Right cardiac atrium (tissue), 5 donors: ENCODE data around the gene KCNK16. TPM values are rescaled to one million over a fixed set of nuclear protein-coding genes. Genes with fewer than 3 reads are reported as not detected.

ENCODE experiments used
- ATAC-seq, 2 donors: fragments of 200-7000 bp; cut with Tn5 transposase; one replicate each; pipeline versions ENCODE4 v1.8.0 to v1.9.1; 2020; ENCODE audit warnings: moderate library complexity in 2 of 2, mild to moderate bottlenecking in 1 of 2
- DNase-seq, 3 donors: peaks; one replicate each; pipeline ENCODE4 v3.0.0-alpha.2; 2020
- H3K27ac ChIP-seq: one replicate; pipeline ENCODE4 v1.5.1; 2013; ENCODE audit warnings: mild to moderate bottlenecking, low read length, control low read depth, moderate library complexity
- H3K27me3 ChIP-seq: one replicate; pipeline ENCODE4 v1.6.1; 2013; ENCODE audit not compliant: control insufficient read depth, insufficient read depth
- H3K4me1 ChIP-seq: one replicate; pipeline ENCODE4 v1.6.1; 2013; ENCODE audit warnings: low read length; ENCODE audit not compliant: control insufficient read depth, insufficient read depth
- H3K4me3 ChIP-seq: one replicate; pipeline ENCODE4 v1.5.1; 2013; ENCODE audit warnings: low read length, control low read depth
- H3K9me3 ChIP-seq: one replicate; pipeline ENCODE4 v1.6.1; 2013; ENCODE audit warnings: low read length; ENCODE audit not compliant: control insufficient read depth
- WGBS: extraction: QIAGEN DNeasy Blood & Tissue Kit; methylation state at CpG from one replicate; pipeline ENCODE4 v1.1.7; 2013; 5-methylcytosine and 5-hydroxymethylcytosine counted together
- intact Hi-C, 4 donors: fragments of 100-400 bp; cut with DNase I; formaldehyde crosslinking; loops; one replicate each; pipeline versions ENCODE4 v1.11.0 to v1.14.0; 2022 to 2023
- polyA plus RNA-seq: library from polyadenylated mRNA; stranded (reverse); fragments of 200-250 nt; gene quantifications from one replicate; pipeline ENCODE4 v1.2.3, GENCODE V29; 2013
- total RNA-seq, 4 donors: library from RNA; stranded (reverse); fragmentation: NEBNext Ultra II Directional; extraction: Animal tissue kit (Norgen Biotek cat#: 25700); gene quantifications; one replicate each; pipeline ENCODE4 v1.2.1, GENCODE V29; 2021
- donor health status: healthy with polysubstance abuse.
- donor health status: DM: no; HTN: yes; CAD: no.
- donor health status: DM: no; HTN: no; CAD: no.
- donor health status: DM: no; HTN: yes; CAD: no; lungs with severe emphysema.
- donor health status: DM: yes; HTN: yes; CAD: no.

KCNK16 gene
- total and polyA plus RNA-seq, 5 donors = not detected

GRCh38 chr6:39321761-39322160 lies 741 bp downstream of the KCNK16 start:
- intact Hi-C loops = no loop called here
- WGBS = 51% methylated on average over 5 of the region's 5 CpGs
- ATAC-seq (no peak), DNase-seq (no peak)
- peaks cover 2% of the 10 kb centered on the region for H3K4me1 ChIP-seq
- no peaks in the 10 kb centered on the region for H3K27me3 ChIP-seq
- H3K9me3 ChIP-seq = no peaks in the 10 kb centered on the region
- H3K4me3 ChIP-seq = no peak overlapping the region
- no peak overlapping the region for H3K27ac ChIP-seq

- WGBS = 52% methylated on average over 10 of the region's 10 CpGs
- no peaks in the 10 kb centered on the region for H3K27me3 ChIP-seq
- H3K9me3 ChIP-seq = no peaks in the 10 kb centered on the region
- peaks cover 2% of the 10 kb centered on the region for H3K4me1 ChIP-seq
- no peak overlapping the region for H3K27ac ChIP-seq
- intact Hi-C loops = no loop called here
- H3K4me3 ChIP-seq = no peak overlapping the region
- ATAC-seq (peak; percentile 31 to 50), DNase-seq (peak in 2 of 3 donors; percentile 66 to 73)
These were observed 2.0 kb downstream of the KCNK16 start for GRCh38 chr6:39320363-39320984.

- ATAC-seq (peak; percentile 68 to 78), DNase-seq (peak; percentile 42 to 84 (median 83))
- Histone ChIP-seq H3K4me1 (peaks cover 2% of the 10 kb centered on the region), H3K27me3 (no peaks in the 10 kb centered on the region), H3K4me3 (no peak overlapping the region), H3K9me3 (no peaks in the 10 kb centered on the region), H3K27ac (no peak overlapping the region)
- WGBS = 51% methylated on average over 13 of the region's 13 CpGs
- intact Hi-C loops = no loop called here
These were observed 2.7 kb downstream of the KCNK16 start for GRCh38 chr6:39319621-39320362.

- H3K27ac ChIP-seq = no peak overlapping the region
- peaks cover 2% of the 10 kb centered on the region for H3K4me1 ChIP-seq
- intact Hi-C loops = no loop called here
- H3K27me3 ChIP-seq = no peaks in the 10 kb centered on the region
- 91% methylated on average over 3 of the region's 3 CpGs for WGBS
- no peak overlapping the region for H3K4me3 ChIP-seq
- no peaks in the 10 kb centered on the region for H3K9me3 ChIP-seq
- DNase-seq (peak in 1 of 3 donors; percentile 53), ATAC-seq (no peak)
These were observed 5.2 kb downstream of the KCNK16 start for GRCh38 chr6:39317256-39317655.

GRCh38 chr6:39314273-39314795 lies 8.2 kb downstream of the KCNK16 start, which contains the start of gene KCNK17:
Gene KCNK17, minus strand, starts transcription at chr6:39314419. Its CDS starts 99 bp downstream, at chr6:39314320.
- DNase-seq (peak; percentile 32 to 81 (median 78)), ATAC-seq (peak; percentile 22 to 27)
- H3K27ac ChIP-seq = no peak within 1 kb of the TSS
- H3K9me3 ChIP-seq = no peaks in the 10 kb centered on the region
- WGBS = 12% methylated on average over 28 of the region's 28 CpGs
- H3K4me1 ChIP-seq = no peaks in the 10 kb centered on the region
- H3K4me3 ChIP-seq = peak within 1 kb of the TSS; percentile 25
- intact Hi-C loops = loop anchor here in 1 of 4 donors (5.0 kb wide), 1 partner anchor 437 kb away; no protein-coding TSS in a partner anchor
- no peaks in the 10 kb centered on the region for H3K27me3 ChIP-seq

- intact Hi-C loops = loop anchor here in 1 of 4 donors (5.0 kb wide), 1 partner anchor 436 kb away; no protein-coding TSS in a partner anchor
- ATAC-seq (peak; percentile 9 to 39), DNase-seq (peak in 2 of 3 donors; percentile 72 to 73)
- Histone ChIP-seq H3K27ac (no peak overlapping the region), H3K27me3 (no peaks in the 10 kb centered on the region), H3K4me3 (peak overlapping the region; percentile 25), H3K9me3 (no peaks in the 10 kb centered on the region), H3K4me1 (no peaks in the 10 kb centered on the region)
- 1% methylated on average over 80 of the region's 80 CpGs for WGBS
These were observed 8.8 kb downstream of the KCNK16 start for GRCh38 chr6:39313526-39314272.

- 12% methylated on average over 45 of the region's 45 CpGs for WGBS
- Histone ChIP-seq H3K27me3 (no peaks in the 10 kb centered on the region), H3K4me3 (peak overlapping the region; percentile 25), H3K9me3 (no peaks in the 10 kb centered on the region), H3K27ac (no peak overlapping the region), H3K4me1 (no peaks in the 10 kb centered on the region)
- DNase-seq (peak; percentile 67 to 89 (median 88)), ATAC-seq (peak; percentile 52 to 63)
- intact Hi-C loops = loop anchor here in 1 of 4 donors (5.0 kb wide), 1 partner anchor 436 kb away; no protein-coding TSS in a partner anchor
These were observed 9.5 kb downstream of the KCNK16 start for GRCh38 chr6:39312912-39313525.

GRCh38 chr6:39310542-39310941 lies 12.0 kb downstream of the KCNK16 start:
- intact Hi-C loops = loop anchor here in 1 of 4 donors (5.0 kb wide), 1 partner anchor 433 kb away; no protein-coding TSS in a partner anchor
- Histone ChIP-seq H3K27me3 (no peaks in the 10 kb centered on the region), H3K4me1 (no peaks in the 10 kb centered on the region), H3K27ac (no peak overlapping the region), H3K4me3 (no peak overlapping the region), H3K9me3 (no peaks in the 10 kb centered on the region)
- WGBS = 55% methylated on average over 4 of the region's 4 CpGs
- no peak for ATAC-seq
- no peak for DNase-seq

GRCh38 chr6:39309942-39310531 lies 12.5 kb downstream of the KCNK16 start:
- ATAC-seq = peak; percentile 50 to 68
- no peaks in the 10 kb centered on the region for H3K4me1 ChIP-seq
- intact Hi-C loops = loop anchor here (5.0 to 10.0 kb wide), 5 partner anchors 225 to 435 kb away; no protein-coding TSS in a partner anchor
- H3K27me3 ChIP-seq = no peaks in the 10 kb centered on the region
- peak; percentile 74 to 90 (median 87) for DNase-seq
- no peak overlapping the region for H3K4me3 ChIP-seq
- no peaks in the 10 kb centered on the region for H3K9me3 ChIP-seq
- H3K27ac ChIP-seq = no peak overlapping the region
- 34% methylated on average over 7 of the region's 7 CpGs for WGBS

GRCh38 chr6:39307462-39307861 lies 15.0 kb downstream of the KCNK16 start:
- Histone ChIP-seq H3K4me1 (no peaks in the 10 kb centered on the region), H3K9me3 (no peaks in the 10 kb centered on the region), H3K27ac (no peak overlapping the region), H3K27me3 (no peaks in the 10 kb centered on the region), H3K4me3 (no peak overlapping the region)
- ATAC-seq (no peak), DNase-seq (no peak)
- intact Hi-C loops = loop anchor here (5.0 to 10.0 kb wide), 4 partner anchors 223 to 433 kb away; no protein-coding TSS in a partner anchor
- 82% methylated on average over 3 of the region's 3 CpGs for WGBS
